GM12801 (cell line): ENCODE measurements around the gene OSGEP.

Experiments
- CTCF ChIP-seq: IDR thresholded peaks from one replicate; pipeline ENCODE4 v1.5.1; 2011; ENCODE audit warnings: control low read depth; ENCODE audit not compliant: insufficient read length; ENCODE audit errors: extremely low read depth

Gene OSGEP

DNA sequence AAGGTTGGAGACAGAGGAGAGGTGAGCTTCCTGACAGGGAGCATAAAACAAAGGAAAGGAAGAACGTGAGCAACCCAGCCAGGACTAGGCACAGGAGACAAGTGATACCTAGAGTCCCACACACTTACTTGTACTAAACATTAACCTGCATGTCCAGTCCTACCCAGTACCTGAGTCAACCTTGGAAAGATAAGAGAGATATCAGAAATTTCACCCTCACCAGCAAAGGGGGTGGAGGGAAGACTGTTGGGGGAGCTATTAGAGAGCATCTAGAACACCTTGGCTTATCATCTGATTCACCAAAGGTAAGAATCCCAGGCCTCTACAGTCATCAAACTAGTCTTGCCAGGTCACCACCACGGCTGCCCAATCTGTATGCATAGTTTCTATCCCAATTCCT is 29.8 kb downstream of the OSGEP start:
- TF ChIP-seq CTCF: no peak

GRCh38 chr14:20422886-20423285 is 31.7 kb downstream of the OSGEP start:
- no peak for TF ChIP-seq CTCF

DNA sequence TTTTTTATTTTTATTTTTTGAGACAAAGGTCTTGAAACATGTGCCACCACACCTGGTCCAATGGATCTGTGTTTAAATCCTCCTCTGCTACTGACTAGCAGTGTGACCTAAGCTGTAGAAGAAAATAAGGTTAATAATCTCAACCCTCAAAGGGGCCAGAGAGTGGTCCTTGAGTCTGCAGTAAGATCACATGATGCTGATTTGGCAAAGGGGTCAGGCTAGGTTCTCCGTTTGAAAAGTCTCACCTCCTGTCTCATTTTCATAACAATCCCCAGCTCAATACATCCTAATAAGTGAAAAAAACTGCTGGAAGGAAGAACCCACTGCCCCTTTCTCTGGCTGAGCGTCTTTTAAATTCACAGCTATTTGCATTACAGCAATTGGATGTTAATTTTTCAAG is 33.3 kb downstream of the OSGEP start:
- TF ChIP-seq CTCF: no peak

DNA sequence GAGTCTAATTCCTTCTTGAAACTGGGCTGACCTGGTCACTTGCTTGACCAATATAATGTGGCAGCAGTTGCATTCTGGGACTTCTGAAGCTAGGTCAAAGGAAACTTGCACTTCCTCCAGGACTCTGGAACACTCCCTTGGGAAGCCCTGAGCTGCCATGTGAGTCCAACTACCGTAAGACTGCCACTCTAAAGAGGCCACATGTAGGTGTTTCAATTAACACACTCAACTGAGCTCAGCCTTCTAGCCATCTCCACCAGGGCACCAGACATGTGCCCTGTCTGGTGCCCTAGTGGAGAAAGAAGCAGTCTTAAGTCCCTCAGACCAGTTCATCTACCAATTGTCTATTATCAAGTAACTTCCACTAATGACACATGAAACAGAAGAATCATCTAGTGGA is 35.2 kb downstream of the OSGEP start:
- TF ChIP-seq CTCF: no peak

GRCh38 chr14:20418501-20418909 is 36.1 kb downstream of the OSGEP start:
- no peak for TF ChIP-seq CTCF

- TF ChIP-seq CTCF: no peak
Measured at GRCh38 chr14:20417250-20418186, 37.1 kb downstream of the OSGEP start.

- no peak for TF ChIP-seq CTCF
Measured at GRCh38 chr14:20416223-20416622, 38.4 kb downstream of the OSGEP start.
